ENCODE results near the gene CDH15. TPM values are rescaled to one million over a fixed set of nuclear protein-coding genes. Genes with fewer than 3 reads are reported as not detected.

The CDH15 gene
- total and polyA plus RNA-seq, 3 donors from 2014 or later, result 1.4 to 3.0 (median 2.1) TPM

DNA sequence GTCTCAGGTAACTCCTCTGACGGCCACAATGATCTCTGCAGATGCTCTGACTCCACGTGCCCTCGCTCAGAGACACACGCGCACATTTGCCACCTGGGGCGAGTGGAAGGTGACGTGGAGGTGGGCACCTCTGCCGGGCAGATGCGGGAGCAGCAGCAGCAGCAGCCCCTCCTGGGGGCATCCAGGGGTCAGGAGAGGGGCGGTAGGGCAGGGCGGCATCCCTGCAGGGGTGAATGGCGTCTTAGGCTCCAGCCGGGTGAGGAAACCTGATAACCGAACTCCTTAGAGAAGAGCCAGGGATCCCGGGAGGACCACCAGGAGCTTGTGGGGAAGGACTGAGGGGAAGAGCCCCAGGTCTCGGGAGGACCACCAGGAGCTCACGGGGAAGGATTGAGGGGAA, 34.6 kb upstream of the CDH15 start:
- intact Hi-C loops (cut with DNase I; ENCODE audit: low total_unique reads), result no loop called here
- Histone ChIP-seq H3K36me3 (ENCODE audit: low read depth, missing control alignments) (no peaks in the 10 kb centered on the region), H3K27ac (no peak overlapping the region), H3K9me3 (no peaks in the 10 kb centered on the region), H3K4me1 (no peaks in the 10 kb centered on the region), H3K27me3 (no peaks in the 10 kb centered on the region), H3K4me3 (no peak overlapping the region)
- TF ChIP-seq, protein P1, sequence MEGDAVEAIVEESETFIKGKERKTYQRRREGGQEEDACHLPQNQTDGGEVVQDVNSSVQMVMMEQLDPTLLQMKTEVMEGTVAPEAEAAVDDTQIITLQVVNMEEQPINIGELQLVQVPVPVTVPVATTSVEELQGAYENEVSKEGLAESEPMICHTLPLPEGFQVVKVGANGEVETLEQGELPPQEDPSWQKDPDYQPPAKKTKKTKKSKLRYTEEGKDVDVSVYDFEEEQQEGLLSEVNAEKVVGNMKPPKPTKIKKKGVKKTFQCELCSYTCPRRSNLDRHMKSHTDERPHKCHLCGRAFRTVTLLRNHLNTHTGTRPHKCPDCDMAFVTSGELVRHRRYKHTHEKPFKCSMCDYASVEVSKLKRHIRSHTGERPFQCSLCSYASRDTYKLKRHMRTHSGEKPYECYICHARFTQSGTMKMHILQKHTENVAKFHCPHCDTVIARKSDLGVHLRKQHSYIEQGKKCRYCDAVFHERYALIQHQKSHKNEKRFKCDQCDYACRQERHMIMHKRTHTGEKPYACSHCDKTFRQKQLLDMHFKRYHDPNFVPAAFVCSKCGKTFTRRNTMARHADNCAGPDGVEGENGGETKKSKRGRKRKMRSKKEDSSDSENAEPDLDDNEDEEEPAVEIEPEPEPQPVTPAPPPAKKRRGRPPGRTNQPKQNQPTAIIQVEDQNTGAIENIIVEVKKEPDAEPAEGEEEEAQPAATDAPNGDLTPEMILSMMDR (IDR thresholded peaks at IDR 0.05), result no peak
- no peak for TF ChIP-seq POLR2A (IDR thresholded peaks at IDR 0.05)
- DNase-seq, result no peak
- 94 to 96% methylated on average over 11 to 17 of the region's 17 CpGs for WGBS, 2 donors

DNA sequence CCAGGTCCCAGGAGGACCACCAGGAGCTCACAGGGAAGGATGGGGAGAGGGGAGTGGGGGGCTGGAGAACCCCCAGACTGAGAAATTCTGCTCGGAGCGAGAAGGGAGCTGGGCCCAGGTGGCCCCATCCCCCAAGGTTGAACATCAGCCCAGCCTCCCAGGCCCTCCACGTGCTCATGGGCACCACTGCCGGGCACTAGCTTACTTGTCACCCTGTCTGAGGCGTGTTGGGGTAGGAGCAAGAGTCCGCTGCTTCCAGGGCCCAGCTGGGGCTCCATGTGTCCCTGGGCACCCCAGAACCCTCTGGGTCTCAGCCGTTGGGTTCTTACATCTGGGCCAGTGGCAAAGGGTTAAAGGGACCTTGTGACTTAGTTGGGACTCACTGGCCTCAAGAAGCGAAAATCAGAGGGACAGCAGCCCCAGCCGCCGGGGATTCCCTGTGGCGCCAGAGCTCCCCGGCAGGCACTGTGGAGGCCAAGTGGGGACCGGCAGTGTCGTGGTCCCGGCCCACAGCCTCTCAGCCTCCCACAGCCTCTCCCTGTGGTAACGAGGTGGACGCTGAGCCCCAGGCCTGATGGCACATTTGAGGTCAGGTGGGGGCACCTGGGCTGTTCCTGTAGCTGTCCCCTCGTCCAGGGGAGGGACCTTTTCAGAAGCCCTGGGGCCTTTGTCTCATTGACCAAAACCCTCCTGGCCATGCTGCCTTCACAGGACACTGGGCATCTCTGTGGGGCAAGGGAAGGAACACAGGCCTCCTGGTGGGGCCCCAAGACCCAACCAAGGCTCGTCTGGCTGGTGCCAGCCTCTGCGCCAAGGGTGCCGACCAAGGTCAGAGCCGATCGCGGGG, 33.7 kb upstream of the CDH15 start:
- 83 to 89% methylated on average over 4 to 24 of the region's 24 CpGs for WGBS, 2 donors
- no peak for DNase-seq
- no peaks in the 10 kb centered on the region for H3K9me3 ChIP-seq
- no peak overlapping the region for H3K4me3 ChIP-seq
- H3K27ac ChIP-seq, result no peak overlapping the region
- TF ChIP-seq, protein P1 (IDR thresholded peaks at IDR 0.05), result no peak
- TF ChIP-seq POLR2A (IDR thresholded peaks at IDR 0.05), result no peak
- no peaks in the 10 kb centered on the region for H3K36me3 ChIP-seq (ENCODE audit: low read depth, missing control alignments)
- H3K27me3 ChIP-seq, result no peaks in the 10 kb centered on the region
- no peaks in the 10 kb centered on the region for H3K4me1 ChIP-seq
- intact Hi-C loops (cut with DNase I; ENCODE audit: low total_unique reads), result no loop called here

DNA sequence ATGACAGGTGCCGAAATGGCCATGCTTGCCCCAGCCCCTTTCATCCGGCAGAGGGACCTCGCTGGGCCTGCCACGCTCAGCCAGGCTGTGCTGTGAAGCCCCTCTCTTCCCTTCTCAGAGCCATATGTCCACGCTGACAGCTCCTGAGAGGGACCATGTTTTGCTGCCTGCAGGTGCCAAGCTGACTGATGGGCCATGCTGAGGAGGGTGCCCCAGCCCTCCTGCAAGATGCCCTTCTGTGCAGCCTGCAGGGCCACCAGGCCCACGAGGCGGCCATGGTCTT, 33.1 kb upstream of the CDH15 start:
- WGBS, 2 donors, result 96% methylated on average over 7 of the region's 7 CpGs; no CpG with 5 or more reads in 1 of the 2 donors
- H3K36me3 ChIP-seq (ENCODE audit: low read depth, missing control alignments), result no peaks in the 10 kb centered on the region
- TF ChIP-seq, protein P1 (IDR thresholded peaks at IDR 0.05), result no peak
- no peak for TF ChIP-seq POLR2A (IDR thresholded peaks at IDR 0.05)
- no peaks in the 10 kb centered on the region for H3K9me3 ChIP-seq
- no peak overlapping the region for H3K4me3 ChIP-seq
- no peaks in the 10 kb centered on the region for H3K27me3 ChIP-seq
- DNase-seq, result no peak
- intact Hi-C loops (cut with DNase I; ENCODE audit: low total_unique reads), result no loop called here
- no peaks in the 10 kb centered on the region for H3K4me1 ChIP-seq
- no peak overlapping the region for H3K27ac ChIP-seq

DNA sequence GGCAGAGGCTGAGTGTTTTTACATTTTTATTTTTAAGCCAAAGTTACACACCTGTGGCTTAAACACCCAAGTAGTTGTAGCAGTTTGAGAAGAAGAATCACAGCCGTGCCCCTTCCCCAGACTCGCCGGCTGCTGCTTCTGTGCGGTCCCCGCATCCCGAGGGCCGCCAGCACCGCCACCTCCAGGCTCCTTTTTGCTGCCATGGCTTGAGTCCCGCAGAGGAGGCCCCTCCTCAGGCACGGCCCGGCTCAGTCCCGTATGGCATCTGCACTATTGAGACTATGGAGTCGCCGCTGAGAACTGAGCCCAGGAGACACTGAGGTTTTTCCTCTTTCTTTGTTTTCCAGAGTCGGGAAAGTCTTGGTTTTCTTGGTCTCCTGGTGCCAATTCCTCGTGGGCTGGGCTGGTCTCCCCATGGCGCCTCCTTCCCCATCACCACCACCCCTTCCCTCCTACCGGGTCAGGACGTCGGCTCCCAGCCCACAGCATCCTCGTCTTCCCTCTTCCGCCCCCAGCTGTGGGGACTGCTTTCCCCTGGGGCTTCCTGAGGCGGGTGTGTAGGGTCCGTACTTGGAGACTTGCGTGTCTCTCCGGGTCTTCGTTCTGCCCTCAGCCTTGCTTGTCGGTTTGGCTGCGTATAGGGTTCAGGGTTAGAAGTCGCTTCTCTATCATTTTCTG, 32.6 kb upstream of the CDH15 start:
- intact Hi-C loops (cut with DNase I; ENCODE audit: low total_unique reads), result no loop called here
- no peaks in the 10 kb centered on the region for H3K4me1 ChIP-seq
- no peak for TF ChIP-seq POLR2A (IDR thresholded peaks at IDR 0.05)
- TF ChIP-seq, protein P1 (IDR thresholded peaks at IDR 0.05), result no peak
- WGBS, 2 donors, result 93 to 95% methylated on average over 30 of the region's 30 CpGs
- H3K9me3 ChIP-seq, result no peaks in the 10 kb centered on the region
- no peaks in the 10 kb centered on the region for H3K36me3 ChIP-seq (ENCODE audit: low read depth, missing control alignments)
- no peaks in the 10 kb centered on the region for H3K27me3 ChIP-seq
- no peak overlapping the region for H3K4me3 ChIP-seq
- DNase-seq, result no peak
- no peak overlapping the region for H3K27ac ChIP-seq
